Trophoblast cell (in vitro differentiated cells and primary cell): Measurements from ENCODE around the gene SLC39A9. TPM values are rescaled to one million over a fixed set of nuclear protein-coding genes. Genes with fewer than 3 reads are reported as not detected.
A peak's percentile ranks its signal among the peaks of the same experiment; 100 is the strongest.

Source experiments
- DNase-seq, 2 donors: peaks; one replicate each; pipeline ENCODE4 v3.0.0-alpha.2; 2016
- H2AFZ ChIP-seq: 2 replicates; pipeline ENCODE4 v1.6.1; 2013; ENCODE audit warnings: low read length, moderate library complexity, mild to moderate bottlenecking; ENCODE audit not compliant: insufficient read depth, poor library complexity
- H2AK5ac ChIP-seq: 2 replicates; pipeline ENCODE4 v1.6.1; 2013; ENCODE audit warnings: mild to moderate bottlenecking, low read length
- H2BK120ac ChIP-seq: 2 replicates; pipeline ENCODE4 v1.6.1; 2013; ENCODE audit warnings: low read length, mild to moderate bottlenecking, moderate library complexity; ENCODE audit not compliant: insufficient read depth, poor library complexity
- H2BK12ac ChIP-seq: 2 replicates; pipeline ENCODE4 v1.6.1; 2013; ENCODE audit warnings: mild to moderate bottlenecking, low read length, moderate library complexity
- H2BK5ac ChIP-seq: 2 replicates; pipeline ENCODE4 v1.6.1; 2013; ENCODE audit warnings: low read length, low read depth, moderate library complexity, mild to moderate bottlenecking; ENCODE audit not compliant: poor library complexity
- H3K14ac ChIP-seq: 2 replicates; pipeline ENCODE4 v1.6.1; 2013; ENCODE audit warnings: mild to moderate bottlenecking, low read length
- H3K18ac ChIP-seq: 2 replicates; pipeline ENCODE4 v1.6.1; 2013; ENCODE audit warnings: mild to moderate bottlenecking, low read length
- H3K23ac ChIP-seq: 2 replicates; pipeline ENCODE4 v1.6.1; 2013; ENCODE audit warnings: low read length
- H3K27ac ChIP-seq: 2 replicates; pipeline ENCODE4 v1.5.1; 2013; ENCODE audit warnings: low read depth, mild to moderate bottlenecking, inconsistent platforms, low read length, moderate library complexity
- H3K27me3 ChIP-seq: 2 replicates; pipeline ENCODE4 v1.6.1; 2013; ENCODE audit warnings: inconsistent platforms, mild to moderate bottlenecking, low read length, moderate library complexity; ENCODE audit not compliant: insufficient read depth
- H3K36me3 ChIP-seq, 2 experiments: 1 replicate in 1 of 2; 2 replicates in 1 of 2; pipeline ENCODE4 v1.6.1; 2013; ENCODE audit warnings: low read length in 2 of 2, mild to moderate bottlenecking in 2 of 2, moderate library complexity in 1 of 2; ENCODE audit not compliant: insufficient read depth in 2 of 2, control insufficient read depth in 1 of 2
- H3K4ac ChIP-seq: 2 replicates; pipeline ENCODE4 v1.6.1; 2013; ENCODE audit warnings: low read depth, mild to moderate bottlenecking, low read length, moderate library complexity
- H3K4me1 ChIP-seq, 2 experiments: 1 replicate in 1 of 2; 2 replicates in 1 of 2; pipeline ENCODE4 v1.6.1; 2013; ENCODE audit warnings: low read length in 2 of 2, mild to moderate bottlenecking in 2 of 2, moderate library complexity in 1 of 2; ENCODE audit not compliant: insufficient read depth in 2 of 2, control insufficient read depth in 1 of 2
- H3K4me2 ChIP-seq: 2 replicates; pipeline ENCODE4 v1.6.1; 2013; ENCODE audit warnings: inconsistent platforms, mild to moderate bottlenecking, low read length, moderate library complexity
- H3K4me3 ChIP-seq: 2 replicates; pipeline ENCODE4 v1.5.1; 2013; ENCODE audit warnings: mild to moderate bottlenecking, low read depth, low read length, inconsistent platforms
- H3K79me1 ChIP-seq: one replicate; pipeline ENCODE4 v1.6.1; 2013; ENCODE audit warnings: low read length
- H3K79me2 ChIP-seq: 2 replicates; pipeline ENCODE4 v1.6.1; 2013; ENCODE audit warnings: low read length, mild to moderate bottlenecking; ENCODE audit not compliant: control insufficient read depth, insufficient read depth, poor library complexity
- H3K9ac ChIP-seq: 2 replicates; pipeline ENCODE4 v1.6.1; 2013; ENCODE audit warnings: mild to moderate bottlenecking, low read length
- H3K9me3 ChIP-seq: 2 replicates; pipeline ENCODE4 v1.6.1; 2013; ENCODE audit warnings: low read depth, mild to moderate bottlenecking, control low read depth, inconsistent platforms, low read length; ENCODE audit not compliant: insufficient read depth
- H4K12ac ChIP-seq: 2 replicates; pipeline ENCODE4 v1.6.1; 2013; ENCODE audit warnings: low read depth, mild to moderate bottlenecking, low read length, moderate library complexity
- H4K8ac ChIP-seq: 2 replicates; pipeline ENCODE4 v1.6.1; 2013; ENCODE audit warnings: low read depth, mild to moderate bottlenecking, low read length, moderate library complexity
- H4K91ac ChIP-seq: one replicate; pipeline ENCODE4 v1.6.1; 2013; ENCODE audit warnings: low read depth, mild to moderate bottlenecking, low read length, moderate library complexity
- WGBS: extraction: QIAGEN DNeasy Blood & Tissue Kit; methylation state at CpG from one replicate; pipeline ENCODE4 v1.1.7; 2013; ENCODE audit warnings: missing lambda C conversion rate; ENCODE audit not compliant: insufficient read length, insufficient coverage; ENCODE audit errors: extremely low coverage; 5-methylcytosine and 5-hydroxymethylcytosine counted together
- polyA plus RNA-seq: library from polyadenylated mRNA; stranded (reverse); fragments of 200-250 nt; gene quantifications from 2 replicates; pipeline ENCODE4 v1.2.3, GENCODE V29; 2013

Gene SLC39A9, protein sequence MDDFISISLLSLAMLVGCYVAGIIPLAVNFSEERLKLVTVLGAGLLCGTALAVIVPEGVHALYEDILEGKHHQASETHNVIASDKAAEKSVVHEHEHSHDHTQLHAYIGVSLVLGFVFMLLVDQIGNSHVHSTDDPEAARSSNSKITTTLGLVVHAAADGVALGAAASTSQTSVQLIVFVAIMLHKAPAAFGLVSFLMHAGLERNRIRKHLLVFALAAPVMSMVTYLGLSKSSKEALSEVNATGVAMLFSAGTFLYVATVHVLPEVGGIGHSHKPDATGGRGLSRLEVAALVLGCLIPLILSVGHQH
- polyA plus RNA-seq = 41.2 and 42.9 TPM in 2 replicates

DNA sequence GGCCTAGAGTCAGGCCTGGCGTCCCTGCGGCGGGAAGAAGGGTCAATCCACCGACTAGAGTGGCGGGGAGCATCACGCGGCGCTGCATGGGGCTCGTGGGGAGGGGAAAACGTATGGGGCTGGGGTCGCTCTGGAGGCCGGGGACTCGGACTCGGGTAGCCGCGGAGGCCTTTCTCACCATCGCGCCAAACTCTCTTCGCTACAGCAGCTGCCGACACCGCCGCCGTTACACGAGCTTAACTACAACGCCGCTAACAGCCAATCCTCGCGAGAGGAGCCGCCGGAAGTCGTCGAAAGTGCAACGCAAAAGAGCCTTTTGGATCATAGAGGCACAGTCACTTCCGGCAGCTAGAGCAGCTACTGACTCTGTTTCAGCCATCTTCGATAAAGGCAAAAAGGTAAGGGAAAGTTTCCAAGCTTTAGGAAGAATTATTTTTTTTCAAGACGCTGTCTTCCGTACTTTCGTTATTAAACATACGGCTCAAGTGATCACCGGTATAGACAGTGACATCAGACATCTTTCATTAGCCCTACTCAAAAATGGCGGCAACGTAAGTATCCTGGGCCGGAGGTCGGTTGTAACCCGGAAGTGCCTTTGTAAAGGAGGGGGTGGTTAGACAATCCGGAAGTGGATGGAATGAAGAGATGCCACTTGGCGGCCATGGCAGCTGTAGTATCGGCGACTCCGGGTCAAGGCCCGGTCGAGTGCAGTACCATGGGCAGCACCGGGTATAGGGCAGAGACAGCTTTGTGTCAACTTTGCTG lies at the start of gene SLC39A9, which contains the start of gene ERH:
SLC39A9 (plus strand) TSS at position 640 of the 765 bp plus-strand sequence. CDS start 678 bp downstream, outside the sequence.
ERH (minus strand) TSS at position 247 of the 765 bp plus-strand sequence; CDS start at position 181, 66 bp downstream.
- H2BK120ac ChIP-seq = peak within 1 kb of the TSS; percentile 79
- peak within 1 kb of the TSS; percentile 96 for H3K18ac ChIP-seq
- H3K27me3 ChIP-seq = no peaks in the 10 kb centered on the region
- H3K36me3 ChIP-seq = peaks cover 13 to 18% of the 10 kb centered on the region in 2 experiments
- H3K14ac ChIP-seq = peak within 1 kb of the TSS; percentile 93
- H3K79me2 ChIP-seq = peaks cover 16% of the 10 kb centered on the region
- H4K91ac ChIP-seq = peak within 1 kb of the TSS; percentile 92
- H2AFZ ChIP-seq = peak within 1 kb of the TSS; percentile 84
- peaks cover 3 to 16% of the 10 kb centered on the region in 2 experiments for H3K4me1 ChIP-seq
- DNase-seq = peak; percentile 98 to 99
- peak within 1 kb of the TSS; percentile 98 for H3K4ac ChIP-seq
- peaks cover 9% of the 10 kb centered on the region for H3K79me1 ChIP-seq
- H3K9ac ChIP-seq = peak within 1 kb of the TSS; percentile 100
- H3K9me3 ChIP-seq = no peaks in the 10 kb centered on the region
- H3K23ac ChIP-seq = peak within 1 kb of the TSS; percentile 68
- H3K4me3 ChIP-seq = peak within 1 kb of the TSS; percentile 96
- H4K12ac ChIP-seq = peak within 1 kb of the TSS; percentile 82
- peak within 1 kb of the TSS; percentile 85 for H2BK5ac ChIP-seq
- H3K4me2 ChIP-seq = peak within 1 kb of the TSS; percentile 84
- H2AK5ac ChIP-seq = peak within 1 kb of the TSS; percentile 78
- H4K8ac ChIP-seq = peak within 1 kb of the TSS; percentile 97
- H2BK12ac ChIP-seq = no peak within 1 kb of the TSS
- WGBS = no CpG with 5 or more reads among the region's 53 CpGs
- H3K27ac ChIP-seq = peak within 1 kb of the TSS; percentile 73

DNA sequence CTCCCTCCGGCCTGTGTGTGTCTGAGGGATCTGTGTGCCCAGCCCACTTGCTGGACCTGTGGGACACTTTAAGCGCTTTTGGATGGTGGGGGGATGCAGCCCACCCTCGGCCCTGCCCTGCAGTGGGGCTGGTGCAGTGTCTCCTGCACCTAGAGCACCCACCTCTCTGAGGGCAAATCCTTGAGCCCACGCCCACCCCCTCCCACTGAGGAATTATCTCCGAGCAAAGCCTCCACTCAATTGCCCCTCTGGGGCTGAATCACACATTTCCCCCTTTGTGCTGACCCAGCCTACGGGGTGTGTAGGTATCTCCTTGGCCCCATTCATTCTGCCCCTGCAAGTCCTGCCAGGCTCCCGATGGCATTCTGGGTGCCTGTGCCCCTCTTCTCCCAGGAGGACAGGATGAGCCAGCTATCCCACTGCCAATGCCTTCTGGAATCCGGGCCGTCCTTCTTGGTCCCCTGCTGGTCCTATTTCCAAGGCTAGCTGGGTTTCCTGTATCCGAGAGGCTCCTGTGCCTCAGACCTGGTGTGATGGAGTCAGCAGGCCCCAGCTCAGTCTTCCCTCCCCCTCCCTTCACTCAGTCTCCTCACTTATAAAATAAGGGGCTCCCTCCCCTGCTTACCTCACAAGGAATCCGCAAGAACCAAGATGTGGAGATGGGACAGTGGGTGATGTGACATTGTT lies 49.3 kb upstream of the SLC39A9 start:
- H3K14ac ChIP-seq = no peak overlapping the region
- peaks cover 3% of the 10 kb centered on the region for H3K9me3 ChIP-seq
- peaks cover 3 to 12% of the 10 kb centered on the region in 2 experiments for H3K4me1 ChIP-seq
- H2BK120ac ChIP-seq = no peak overlapping the region
- no peaks in the 10 kb centered on the region for H3K36me3 ChIP-seq
- H3K27ac ChIP-seq = no peak overlapping the region
- no peak overlapping the region for H4K8ac ChIP-seq
- H3K4me3 ChIP-seq = no peak overlapping the region
- H3K23ac ChIP-seq = no peak overlapping the region
- no CpG with 5 or more reads among the region's 11 CpGs for WGBS
- H3K79me2 ChIP-seq = no peaks in the 10 kb centered on the region
- H4K91ac ChIP-seq = no peak overlapping the region
- H2AFZ ChIP-seq = no peak overlapping the region
- no peak overlapping the region for H3K18ac ChIP-seq
- H3K9ac ChIP-seq = no peak overlapping the region
- no peaks in the 10 kb centered on the region for H3K27me3 ChIP-seq
- no peak for DNase-seq
- H2BK5ac ChIP-seq = no peak overlapping the region
- no peak overlapping the region for H3K4ac ChIP-seq
- no peak overlapping the region for H3K4me2 ChIP-seq
- H2BK12ac ChIP-seq = no peak overlapping the region
- H4K12ac ChIP-seq = no peak overlapping the region
- H3K79me1 ChIP-seq = no peaks in the 10 kb centered on the region
- H2AK5ac ChIP-seq = no peak overlapping the region

- Histone ChIP-seq H3K4ac (no peak overlapping the region), H2AK5ac (no peak overlapping the region), H3K4me3 (no peak overlapping the region), H3K14ac (no peak overlapping the region), H3K79me2 (no peaks in the 10 kb centered on the region), H3K9me3 (peaks cover 3% of the 10 kb centered on the region), H3K23ac (no peak overlapping the region), H4K91ac (no peak overlapping the region), H3K36me3 (no peaks in the 10 kb centered on the region), H4K8ac (no peak overlapping the region), H3K27ac (no peak overlapping the region), H3K18ac (no peak overlapping the region), H2BK120ac (no peak overlapping the region), H3K4me1 (peaks cover 0 to 4% of the 10 kb centered on the region in 2 experiments), H3K9ac (no peak overlapping the region), H4K12ac (no peak overlapping the region), H2AFZ (no peak overlapping the region), H3K79me1 (no peaks in the 10 kb centered on the region), H3K27me3 (no peaks in the 10 kb centered on the region), H2BK5ac (no peak overlapping the region), H3K4me2 (no peak overlapping the region), H2BK12ac (no peak overlapping the region)
- no CpG with 5 or more reads among the region's 5 CpGs for WGBS
- DNase-seq = no peak
Observed at GRCh38 chr14:69350892-69351291, 47.6 kb upstream of the SLC39A9 start.

GRCh38 chr14:69351385-69351784 lies 47.1 kb upstream of the SLC39A9 start:
- H2BK120ac ChIP-seq = no peak overlapping the region
- H3K4me3 ChIP-seq = no peak overlapping the region
- DNase-seq = no peak
- H3K9ac ChIP-seq = no peak overlapping the region
- no peak overlapping the region for H4K8ac ChIP-seq
- peaks cover 0 to 4% of the 10 kb centered on the region in 2 experiments for H3K4me1 ChIP-seq
- no peak overlapping the region for H2BK12ac ChIP-seq
- no CpG with 5 or more reads among the region's 3 CpGs for WGBS
- H2BK5ac ChIP-seq = no peak overlapping the region
- no peaks in the 10 kb centered on the region for H3K27me3 ChIP-seq
- H2AK5ac ChIP-seq = no peak overlapping the region
- no peak overlapping the region for H3K27ac ChIP-seq
- no peak overlapping the region for H3K4ac ChIP-seq
- no peaks in the 10 kb centered on the region for H3K36me3 ChIP-seq
- H4K12ac ChIP-seq = no peak overlapping the region
- H2AFZ ChIP-seq = no peak overlapping the region
- H3K9me3 ChIP-seq = peaks cover 3% of the 10 kb centered on the region
- no peaks in the 10 kb centered on the region for H3K79me2 ChIP-seq
- no peak overlapping the region for H3K23ac ChIP-seq
- H4K91ac ChIP-seq = no peak overlapping the region
- H3K14ac ChIP-seq = no peak overlapping the region
- H3K79me1 ChIP-seq = no peaks in the 10 kb centered on the region
- no peak overlapping the region for H3K4me2 ChIP-seq
- H3K18ac ChIP-seq = no peak overlapping the region
